Measurements from ENCODE around the gene OAF. TPM values are rescaled to one million over a fixed set of nuclear protein-coding genes. Genes with fewer than 3 reads are reported as not detected.
A peak's percentile ranks its signal among the peaks of the same experiment; 100 is the strongest.

Gene OAF
- total and polyA plus RNA-seq, 2 of the 8 experiments (the other 6 are each of a cell fraction or from before 2014, with no cell fraction given): 1.3 to 1.5 TPM

- ChIA-PET CTCF (ENCODE audit: partially characterized antibody) (interaction anchor here (0.8 to 41.2 kb wide), 10 partner anchors 10 to 461 kb away, joined by 3 to 1412 read pairs (median 8); partner anchors contain the start of gene POU2F3), POLR2A (ENCODE audit: partially characterized antibody) (interaction anchor here (0.9 to 2.8 kb wide), 3 partner anchors 14 to 170 kb away, joined by 3 to 9 read pairs (median 4); no protein-coding TSS in a partner anchor)
- Histone ChIP-seq H4K5ac (ENCODE audit: insufficient read length, low read depth, low read length) (no peak overlapping the region), H3K9me3 (ENCODE audit: insufficient read depth in 2 of 2, low read depth in 1 of 2, low read length in 1 of 2) (no peaks in the 10 kb centered on the region), H4K91ac (replicated peaks; ENCODE audit: insufficient read length, low read length) (no peak overlapping the region), H3K27ac (ENCODE audit: low read depth, low read length) (no peak overlapping the region), H3K14ac (ENCODE audit: insufficient read length) (no peak overlapping the region), H3K23ac (ENCODE audit: insufficient read length) (no peak overlapping the region), H3K56ac (replicated peaks; ENCODE audit: insufficient read length, low read depth, low read length) (no peak overlapping the region), H3K9ac (replicated peaks in 1 of 4; ENCODE audit: extremely low read depth in 1 of 4, low read depth in 3 of 4, low read length in 3 of 4) (no peak overlapping the region), H3K4me3 (ENCODE audit: extremely low read depth in 1 of 4, insufficient read depth in 2 of 4, low read depth in 3 of 4, low read length in 4 of 4) (no peak overlapping the region), H3K4me2 (ENCODE audit: insufficient read depth in 1 of 2, low read depth in 2 of 2, low read length in 2 of 2) (no peak overlapping the region), H4K8ac (ENCODE audit: extremely low read depth, insufficient read depth, low read length) (no peak overlapping the region), H2BK15ac (ENCODE audit: low read length) (no peak overlapping the region), H3K23me2 (ENCODE audit: low read depth, low read length) (no peaks in the 10 kb centered on the region; the same call in 1 of the 2 replicates), H3K4me1 (replicated peaks in 1 of 4; ENCODE audit: control insufficient read depth in 3 of 4, insufficient read depth in 4 of 4, low read length in 3 of 4) (peaks cover 13 to 30% (median 16%) of the 10 kb centered on the region in 4 experiments), H2BK12ac (ENCODE audit: low read depth, low read length) (peak overlapping the region; percentile 41; the same call in 1 of the 2 replicates), H2AK5ac (ENCODE audit: low read depth, low read length) (no peak overlapping the region), H3K79me1 (ENCODE audit: low read depth, low read length) (no peaks in the 10 kb centered on the region; the same call in 1 of the 2 replicates), H2BK20ac (ENCODE audit: low read length) (no peak overlapping the region), H4K20me1 (replicated peaks in 1 of 2; ENCODE audit: control insufficient read depth in 1 of 2, insufficient read depth in 2 of 2, low read length in 2 of 2) (no peaks in the 10 kb centered on the region), H3K18ac (ENCODE audit: extremely low read depth, low read length) (no peak overlapping the region), H3K4ac (replicated peaks; ENCODE audit: insufficient read length, low read depth, low read length) (no peak overlapping the region), H3K79me2 (ENCODE audit: control insufficient read depth in 1 of 2, insufficient read depth in 2 of 2, low read length in 2 of 2) (no peaks in the 10 kb centered on the region), H2BK5ac (ENCODE audit: low read depth, low read length) (no peak overlapping the region), H3K27me3 (replicated peaks in 1 of 4; ENCODE audit: control insufficient read depth in 3 of 4, extremely low read depth in 1 of 4, insufficient read depth in 3 of 4, low read length in 3 of 4) (peaks cover 0 to 7% (median 3%) of the 10 kb centered on the region in 4 experiments; a peak in 4 of 7 replicates), H2BK120ac (replicated peaks; ENCODE audit: low read depth, low read length) (no peak overlapping the region), H2AFZ (ENCODE audit: low read length) (no peak overlapping the region), H3K36me3 (ENCODE audit: control insufficient read depth in 2 of 4, insufficient read depth in 4 of 4, low read length in 3 of 4) (no peaks in the 10 kb centered on the region)
- DNase-seq (ENCODE audit: low read depth in 1 of 2, low spot score in 2 of 2) (no peak), FAIRE-seq (no peak)
- WGBS, 2 experiments (ENCODE audit: extremely low coverage in 1 of 2, insufficient coverage in 1 of 2, insufficient read length in 1 of 2, insufficient replicate concordance in 2 of 2, low coverage in 1 of 2, low lambda C conversion rate in 2 of 2, missing lambda C conversion rate in 1 of 2): 91% methylated on average over 3 of the region's 3 CpGs; no CpG with 5 or more reads in 1 of the 2 experiments
- no peak for TF ChIP-seq SAP30 (IDR thresholded peaks at IDR 0.05; ENCODE audit: insufficient read depth, insufficient replicate concordance, low read length)
- peak; percentile 16 to 37; a peak in 1 of 4 replicates for TF ChIP-seq RAD21 (IDR thresholded peaks at IDR 0.05 in 1 of 2, conservative IDR thresholded peaks at IDR 0.05 in 1 of 2; ENCODE audit: low read depth in 2 of 2, low read length in 2 of 2)
- no peak for TF ChIP-seq SP2 (IDR thresholded peaks at IDR 0.05; ENCODE audit: low read length)
- TF ChIP-seq FOSL1 (IDR thresholded peaks at IDR 0.05; ENCODE audit: insufficient read depth, low read depth, low read length): no peak
- peak; percentile 31 to 56 (median 39) for TF ChIP-seq CTCF (IDR thresholded peaks at IDR 0.05; ENCODE audit: control extremely low read depth in 1 of 3, insufficient read depth in 1 of 3, low read depth in 1 of 3, low read length in 3 of 3)
Observed at GRCh38 chr11:120258661-120259060, 47.8 kb downstream of the OAF start.

Measured in H1 (cell line).